A673 (cell line): ENCODE results near the gene OR52D1.

Experiments used
- EZH2 ChIP-seq: fragments of 200-600 bp; sonication (generic); IDR thresholded peaks from 2 replicates; pipeline ENCODE4 v1.6.1; 2017; ENCODE audit warnings: borderline replicate concordance, low read depth, mild to moderate bottlenecking, mixed read lengths, antibody characterized with exemption, low read length; ENCODE audit not compliant: poor library complexity, severe bottlenecking
- TF ChIP-seq, protein P1 (sequence below): fragments of 300-800, 200-600 bp; sonication (generic); conservative IDR thresholded peaks from 2 replicates; pipeline ENCODE4 v1.5.1; 2017; ENCODE audit warnings: low read depth, mild to moderate bottlenecking, antibody characterized with exemption, low read length, moderate library complexity, mixed read lengths

DNA sequence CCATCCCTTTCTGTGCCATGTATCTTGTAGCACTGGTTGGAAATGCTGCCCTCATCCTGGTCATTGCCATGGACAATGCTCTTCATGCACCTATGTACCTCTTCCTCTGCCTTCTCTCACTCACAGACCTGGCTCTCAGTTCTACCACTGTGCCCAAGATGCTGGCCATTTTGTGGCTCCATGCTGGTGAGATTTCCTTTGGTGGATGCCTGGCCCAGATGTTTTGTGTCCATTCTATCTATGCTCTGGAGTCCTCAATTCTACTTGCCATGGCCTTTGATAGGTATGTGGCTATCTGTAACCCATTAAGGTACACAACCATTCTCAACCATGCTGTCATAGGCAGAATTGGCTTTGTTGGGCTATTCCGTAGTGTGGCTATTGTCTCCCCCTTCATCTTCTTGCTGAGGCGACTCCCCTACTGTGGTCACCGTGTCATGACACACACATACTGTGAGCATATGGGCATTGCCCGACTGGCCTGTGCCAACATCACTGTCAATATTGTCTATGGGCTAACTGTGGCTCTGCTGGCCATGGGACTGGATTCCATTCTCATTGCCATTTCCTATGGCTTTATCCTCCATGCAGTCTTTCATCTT, 414 bp downstream of the OR52D1 start:
- TF ChIP-seq, protein P1, sequence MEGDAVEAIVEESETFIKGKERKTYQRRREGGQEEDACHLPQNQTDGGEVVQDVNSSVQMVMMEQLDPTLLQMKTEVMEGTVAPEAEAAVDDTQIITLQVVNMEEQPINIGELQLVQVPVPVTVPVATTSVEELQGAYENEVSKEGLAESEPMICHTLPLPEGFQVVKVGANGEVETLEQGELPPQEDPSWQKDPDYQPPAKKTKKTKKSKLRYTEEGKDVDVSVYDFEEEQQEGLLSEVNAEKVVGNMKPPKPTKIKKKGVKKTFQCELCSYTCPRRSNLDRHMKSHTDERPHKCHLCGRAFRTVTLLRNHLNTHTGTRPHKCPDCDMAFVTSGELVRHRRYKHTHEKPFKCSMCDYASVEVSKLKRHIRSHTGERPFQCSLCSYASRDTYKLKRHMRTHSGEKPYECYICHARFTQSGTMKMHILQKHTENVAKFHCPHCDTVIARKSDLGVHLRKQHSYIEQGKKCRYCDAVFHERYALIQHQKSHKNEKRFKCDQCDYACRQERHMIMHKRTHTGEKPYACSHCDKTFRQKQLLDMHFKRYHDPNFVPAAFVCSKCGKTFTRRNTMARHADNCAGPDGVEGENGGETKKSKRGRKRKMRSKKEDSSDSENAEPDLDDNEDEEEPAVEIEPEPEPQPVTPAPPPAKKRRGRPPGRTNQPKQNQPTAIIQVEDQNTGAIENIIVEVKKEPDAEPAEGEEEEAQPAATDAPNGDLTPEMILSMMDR, result no peak
- TF ChIP-seq EZH2, result no peak
